HG03108 (cell line): ENCODE measurements around the gene METTL16.

Source experiments
- ATAC-seq: cut with Tn5 transposase; IDR thresholded peaks from one replicate; pipeline ENCODE4 v1.9.1; 2021; ENCODE audit warnings: moderate library complexity; ENCODE audit not compliant: unreplicated experiment

The METTL16 gene

DNA sequence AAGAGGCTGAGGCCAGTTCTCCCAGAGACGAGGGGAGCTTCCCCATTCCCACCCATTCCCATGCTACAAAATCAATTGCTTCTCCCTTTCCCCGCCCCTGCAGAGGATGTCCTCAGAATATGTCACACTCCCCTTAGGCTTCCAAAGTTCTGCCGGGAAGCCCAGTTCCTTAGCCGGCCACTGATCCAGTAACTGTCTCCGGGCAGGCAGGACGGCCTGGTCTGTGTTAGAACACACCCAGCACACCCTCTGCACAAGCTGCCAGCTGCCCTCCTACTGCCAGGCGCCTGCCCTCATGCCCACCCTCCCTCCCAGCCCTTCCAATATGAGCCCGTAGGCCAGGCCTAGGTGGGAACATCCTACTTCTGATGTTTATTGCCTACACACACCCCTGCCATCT lies 143.3 kb downstream of the METTL16 start:
- no peak for ATAC-seq

DNA sequence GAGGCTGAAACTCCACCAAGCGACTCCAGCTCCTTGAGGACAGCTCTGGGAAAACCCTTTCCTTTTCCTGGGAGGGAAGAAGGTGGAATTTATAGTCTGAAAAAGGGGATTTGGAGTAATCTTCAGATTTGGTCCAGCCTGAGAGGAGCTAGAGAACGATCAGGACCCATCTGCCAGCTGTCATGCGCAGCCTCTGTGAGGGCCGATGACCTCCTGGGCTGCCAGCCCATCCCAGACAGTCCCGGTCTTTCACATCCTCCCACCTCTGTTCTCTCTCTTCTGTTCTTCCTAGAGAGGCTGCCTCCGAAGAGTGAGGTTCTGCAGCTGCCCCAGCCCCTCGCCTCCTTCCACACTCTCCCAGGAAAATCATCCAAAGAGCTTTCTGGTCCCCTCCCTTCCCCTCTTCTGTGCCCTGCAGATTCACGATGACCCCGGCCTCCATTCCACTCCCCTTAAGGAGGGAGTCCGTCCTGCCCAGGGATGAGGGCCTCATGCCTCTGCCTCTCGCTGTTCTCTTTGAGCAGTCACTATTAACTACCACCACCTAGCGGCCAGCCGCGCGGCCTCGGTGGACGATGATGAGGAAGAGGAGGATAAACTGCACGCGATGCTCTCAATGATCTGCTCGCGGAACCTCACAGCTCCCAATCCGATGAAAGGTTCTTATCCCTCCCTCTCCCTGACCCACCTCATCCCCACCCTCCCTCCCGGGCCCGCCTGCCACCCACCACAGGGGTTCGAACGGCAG lies 144.8 kb downstream of the METTL16 start:
- no peak for ATAC-seq
